Tibial nerve (tissue), 3 donors: Measurements from ENCODE around the gene APH1B.

Source experiments
- EP300 ChIP-seq, 2 donors: sonication (generic); formaldehyde crosslinking; IDR thresholded peaks; one replicate each; pipeline ENCODE4 v1.6.1; 2017; ENCODE audit warnings: antibody characterized with exemption in 2 of 2, mild to moderate bottlenecking in 1 of 2
- POLR2A ChIP-seq, 2 donors: fragments of 450-650 bp; IDR thresholded peaks; one replicate each; pipeline ENCODE4 v1.6.1; 2017; ENCODE audit warnings: antibody characterized with exemption in 2 of 2, mild to moderate bottlenecking in 2 of 2, moderate library complexity in 2 of 2

GRCh38 chr15:63324770-63325169, 47.4 kb downstream of the APH1B start:
- TF ChIP-seq POLR2A (IDR thresholded peaks at IDR 0.05) (no peak), EP300 (IDR thresholded peaks at IDR 0.05) (no peak)
